WTC11 (cell line): Measurements from ENCODE around the gene KRT8. TPM values are rescaled to one million over a fixed set of nuclear protein-coding genes. Genes with fewer than 3 reads are reported as not detected.

ENCODE experiments used
- ATAC-seq: fragments of 200-7000 bp; cut with Tn5 transposase; 2 replicates; pipeline ENCODE4 v1.10.0; 2021; ENCODE audit warnings: mild to moderate bottlenecking, moderate library complexity
- CTCF ChIA-PET: fragments of 300-600 bp; sonication (Branson Sonifier 250); formaldehyde crosslinking; loops from one replicate; lab custom pipeline; 2021; ENCODE audit warnings: antibody characterized with exemption; lab: Charles Lee
- POLR2A ChIA-PET: fragments of 350-600 bp; sonication (Branson Sonifier 250); formaldehyde crosslinking; loops from one replicate; lab custom pipeline; 2021; ENCODE audit warnings: antibody characterized with exemption; lab: Charles Lee
- DNase-seq: peaks from one replicate; pipeline ENCODE4 v3.0.0; 2021; ENCODE audit warnings: low spot score
- H3K27ac Mint-ChIP-seq: 2 replicates; pipeline ENCODE4 v1.8.0; 2021; ENCODE audit warnings: mixed read lengths
- H3K27me3 Mint-ChIP-seq: 2 replicates; pipeline ENCODE4 v1.8.0; 2021; ENCODE audit warnings: low read depth, mild to moderate bottlenecking, moderate library complexity, mixed read lengths
- H3K36me3 Mint-ChIP-seq: 2 replicates; pipeline ENCODE4 v1.8.0; 2021; ENCODE audit warnings: mixed read lengths
- H3K4me1 Mint-ChIP-seq: 2 replicates; pipeline ENCODE4 v1.8.0; 2022; ENCODE audit warnings: mixed read lengths
- H3K4me3 Mint-ChIP-seq: 2 replicates; pipeline ENCODE4 v1.8.0; 2021; ENCODE audit warnings: mild to moderate bottlenecking, moderate library complexity, mixed read lengths
- H3K9me3 Mint-ChIP-seq: 2 replicates; pipeline ENCODE4 v1.8.0; 2021; ENCODE audit warnings: mixed read lengths
- NFE2L1 ChIP-seq: sonication (generic); formaldehyde crosslinking; IDR thresholded peaks from 2 replicates; pipeline ENCODE4 v1.8.1; 2023; ENCODE audit warnings: missing genetic modification reagents
- NR3C1 ChIP-seq: sonication (generic); formaldehyde crosslinking; conservative IDR thresholded peaks from 2 replicates; pipeline ENCODE4 v1.8.1; 2023; ENCODE audit warnings: low read depth, mild to moderate bottlenecking, missing genetic modification reagents
- PRRX2 ChIP-seq: fragments of 250-450 bp; sonication (Bioruptor Pico); IDR thresholded peaks from 2 replicates; pipeline ENCODE4 v1.8.0; 2021; ENCODE audit warnings: mild to moderate bottlenecking
- ZNF671 ChIP-seq: fragments of 250-450 bp; sonication (Bioruptor Pico); IDR thresholded peaks from 2 replicates; pipeline ENCODE4 v1.8.0; 2021; ENCODE audit warnings: mild to moderate bottlenecking
- total RNA-seq: library from RNA; stranded (reverse); gene quantifications from 3 replicates; pipeline ENCODE4 v1.2.3, GENCODE V29; 2021
- TF ChIP-seq, protein P1 (sequence below): fragments of 250-450 bp; sonication (Bioruptor Pico); IDR thresholded peaks from 2 replicates; pipeline ENCODE4 v1.9.0; 2021; ENCODE audit warnings: mild to moderate bottlenecking
- TF ChIP-seq, protein P2 (sequence below): sonication (generic); formaldehyde crosslinking; IDR thresholded peaks from 2 replicates; pipeline ENCODE4 v1.8.1; 2022; ENCODE audit warnings: low read depth, mild to moderate bottlenecking, moderate library complexity, missing genetic modification reagents, borderline replicate concordance
- TF ChIP-seq, protein P3 (sequence below): sonication (generic); formaldehyde crosslinking; conservative IDR thresholded peaks from 2 replicates; pipeline ENCODE4 v1.8.1; 2023; ENCODE audit warnings: mild to moderate bottlenecking, low read depth, missing genetic modification reagents, moderate library complexity
- TF ChIP-seq, protein P4 (sequence below): fragments of 250-450 bp; sonication (Bioruptor Pico); IDR thresholded peaks from 2 replicates; pipeline ENCODE4 v1.9.0; 2021; ENCODE audit warnings: moderate library complexity, mild to moderate bottlenecking, inconsistent platforms, borderline replicate concordance
- TF ChIP-seq, protein P5 (sequence below): sonication (generic); formaldehyde crosslinking; IDR thresholded peaks from 2 replicates; pipeline ENCODE4 v1.8.0; 2023; ENCODE audit warnings: missing genetic modification reagents, mild to moderate bottlenecking, borderline replicate concordance

Gene KRT8
- total RNA-seq, 1 experiment from 2014 or later, result 477 TPM

DNA sequence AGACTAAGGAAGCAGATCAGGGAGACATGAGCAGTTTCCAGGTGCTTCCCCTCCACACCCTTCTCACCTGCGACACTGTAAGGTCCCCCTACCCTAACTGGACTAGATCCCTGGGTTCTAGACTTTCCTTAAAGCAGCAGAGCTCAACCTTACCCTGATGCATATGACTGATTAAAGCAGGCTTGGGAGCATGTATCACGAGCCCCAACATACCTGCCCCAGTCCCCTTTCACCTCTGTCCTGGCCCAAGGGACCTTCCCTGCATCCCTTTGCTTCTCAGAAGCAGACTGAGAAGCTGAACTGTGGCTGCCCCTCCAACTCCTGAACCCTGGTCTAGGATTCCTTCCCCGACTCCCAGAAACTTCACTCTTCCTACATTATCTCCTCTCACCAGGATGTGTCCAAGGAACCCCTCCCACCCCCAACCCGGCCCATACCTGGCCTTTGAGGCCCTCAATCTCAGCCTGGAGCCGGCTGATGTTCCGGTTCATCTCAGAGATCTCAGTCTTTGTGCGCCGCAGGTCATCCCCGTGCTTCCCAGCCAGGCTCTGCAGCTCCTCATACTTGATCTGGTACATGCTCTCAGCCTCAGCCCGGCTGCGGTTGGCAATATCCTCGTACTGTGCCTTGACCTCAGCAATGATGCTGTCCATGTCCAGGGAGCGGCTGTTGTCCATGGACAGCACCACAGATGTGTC, 5.4 kb downstream of the KRT8 start:
- ATAC-seq (no peak), DNase-seq (no peak)
- POLR2A ChIA-PET, result no interaction called here
- Mint-ChIP-seq H3K9me3 (no peaks in the 10 kb centered on the region), H3K36me3 (peaks cover 59% of the 10 kb centered on the region), H3K4me3 (no peak overlapping the region), H3K27me3 (no peaks in the 10 kb centered on the region)
- CTCF ChIA-PET, result interaction anchor here (0.9 to 6.0 kb wide), 6 partner anchors 10 to 81 kb away, joined by 3 to 72 read pairs (median 4); partner anchors contain the start of gene KRT18
- no peak for TF ChIP-seq NR3C1 (CRISPR knock-in tag)
- TF ChIP-seq, protein P1, sequence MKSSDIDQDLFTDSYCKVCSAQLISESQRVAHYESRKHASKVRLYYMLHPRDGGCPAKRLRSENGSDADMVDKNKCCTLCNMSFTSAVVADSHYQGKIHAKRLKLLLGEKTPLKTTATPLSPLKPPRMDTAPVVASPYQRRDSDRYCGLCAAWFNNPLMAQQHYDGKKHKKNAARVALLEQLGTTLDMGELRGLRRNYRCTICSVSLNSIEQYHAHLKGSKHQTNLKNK (CRISPR knock-in tag), result 0 out of 2 replicates have a peak, but pooled peaks have one; percentile 19
- TF ChIP-seq, all 79 proteins: peak for 1
- Mint-ChIP-seq H3K27ac (no peak overlapping the region), H3K4me1 (peaks cover 10% of the 10 kb centered on the region)

DNA sequence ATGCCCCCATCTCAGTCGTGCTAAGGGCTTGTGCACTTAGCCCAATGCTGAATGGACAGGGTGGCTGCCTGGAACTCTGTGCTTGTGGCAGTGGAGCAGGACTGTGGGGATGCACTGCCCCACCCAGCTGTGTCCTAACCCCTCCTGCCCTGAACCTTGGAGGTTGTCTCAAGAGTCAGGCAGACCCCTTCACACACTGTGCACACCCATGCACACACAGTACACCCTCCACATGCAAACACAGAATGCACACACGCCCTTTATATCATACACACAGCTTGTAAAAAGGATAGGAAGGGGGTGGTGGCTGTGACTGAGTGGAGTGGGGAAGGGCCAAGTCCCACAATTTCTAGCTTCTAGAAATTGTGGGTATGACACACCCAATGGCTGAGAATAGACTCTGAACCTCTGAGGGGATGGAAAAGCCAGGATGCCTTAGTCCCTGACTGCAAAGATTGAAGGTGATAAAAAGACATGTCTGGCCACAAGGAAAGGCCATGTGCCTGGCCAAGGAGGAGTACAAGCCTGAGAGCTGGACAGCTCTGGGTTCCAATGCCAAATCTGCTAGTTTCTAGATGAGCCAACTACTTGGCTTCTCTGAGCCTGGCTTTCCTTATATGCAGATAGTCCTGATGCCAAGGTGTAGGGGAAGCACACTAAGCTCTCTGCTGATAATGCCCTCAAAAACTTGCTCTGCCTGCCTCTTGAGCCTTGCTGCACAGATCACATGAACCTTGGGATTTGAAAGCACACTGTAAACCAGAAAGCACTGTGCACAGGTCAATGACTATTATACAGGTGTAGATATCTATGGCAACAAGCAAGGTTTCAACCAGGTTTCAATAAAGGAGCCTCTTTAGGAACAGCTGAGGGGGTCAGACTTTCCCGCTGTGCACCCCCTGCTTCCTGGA, 8.4 kb downstream of the KRT8 start:
- POLR2A ChIA-PET, result interaction anchor here (0.7 to 1.4 kb wide), 4 partner anchors 8 to 152 kb away, joined by 3 to 4 read pairs (median 4); partner anchors contain the start of genes EIF4B, KRT18 and KRT8
- Mint-ChIP-seq H3K4me1 (no peaks in the 10 kb centered on the region), H3K27me3 (no peaks in the 10 kb centered on the region), H3K27ac (peak overlapping the region; percentile 19; the same call in 1 of the 2 replicates), H3K4me3 (no peak overlapping the region), H3K36me3 (peaks cover 45% of the 10 kb centered on the region), H3K9me3 (peaks cover 4% of the 10 kb centered on the region)
- DNase-seq (no peak), ATAC-seq (no peak; the same call in 1 of the 2 replicates)
- TF ChIP-seq ZNF671 (CRISPR knock-in tag), result no peak
- TF ChIP-seq, protein P2, sequence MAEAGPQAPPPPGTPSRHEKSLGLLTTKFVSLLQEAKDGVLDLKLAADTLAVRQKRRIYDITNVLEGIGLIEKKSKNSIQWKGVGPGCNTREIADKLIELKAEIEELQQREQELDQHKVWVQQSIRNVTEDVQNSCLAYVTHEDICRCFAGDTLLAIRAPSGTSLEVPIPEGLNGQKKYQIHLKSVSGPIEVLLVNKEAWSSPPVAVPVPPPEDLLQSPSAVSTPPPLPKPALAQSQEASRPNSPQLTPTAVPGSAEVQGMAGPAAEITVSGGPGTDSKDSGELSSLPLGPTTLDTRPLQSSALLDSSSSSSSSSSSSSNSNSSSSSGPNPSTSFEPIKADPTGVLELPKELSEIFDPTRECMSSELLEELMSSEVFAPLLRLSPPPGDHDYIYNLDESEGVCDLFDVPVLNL (CRISPR knock-in tag), result no peak
- TF ChIP-seq, protein P3, sequence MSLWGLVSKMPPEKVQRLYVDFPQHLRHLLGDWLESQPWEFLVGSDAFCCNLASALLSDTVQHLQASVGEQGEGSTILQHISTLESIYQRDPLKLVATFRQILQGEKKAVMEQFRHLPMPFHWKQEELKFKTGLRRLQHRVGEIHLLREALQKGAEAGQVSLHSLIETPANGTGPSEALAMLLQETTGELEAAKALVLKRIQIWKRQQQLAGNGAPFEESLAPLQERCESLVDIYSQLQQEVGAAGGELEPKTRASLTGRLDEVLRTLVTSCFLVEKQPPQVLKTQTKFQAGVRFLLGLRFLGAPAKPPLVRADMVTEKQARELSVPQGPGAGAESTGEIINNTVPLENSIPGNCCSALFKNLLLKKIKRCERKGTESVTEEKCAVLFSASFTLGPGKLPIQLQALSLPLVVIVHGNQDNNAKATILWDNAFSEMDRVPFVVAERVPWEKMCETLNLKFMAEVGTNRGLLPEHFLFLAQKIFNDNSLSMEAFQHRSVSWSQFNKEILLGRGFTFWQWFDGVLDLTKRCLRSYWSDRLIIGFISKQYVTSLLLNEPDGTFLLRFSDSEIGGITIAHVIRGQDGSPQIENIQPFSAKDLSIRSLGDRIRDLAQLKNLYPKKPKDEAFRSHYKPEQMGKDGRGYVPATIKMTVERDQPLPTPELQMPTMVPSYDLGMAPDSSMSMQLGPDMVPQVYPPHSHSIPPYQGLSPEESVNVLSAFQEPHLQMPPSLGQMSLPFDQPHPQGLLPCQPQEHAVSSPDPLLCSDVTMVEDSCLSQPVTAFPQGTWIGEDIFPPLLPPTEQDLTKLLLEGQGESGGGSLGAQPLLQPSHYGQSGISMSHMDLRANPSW, result no peak
- TF ChIP-seq NFE2L1 (CRISPR knock-in tag), result no peak
- no peak for TF ChIP-seq PRRX2 (CRISPR knock-in tag)
- TF ChIP-seq, protein P4, sequence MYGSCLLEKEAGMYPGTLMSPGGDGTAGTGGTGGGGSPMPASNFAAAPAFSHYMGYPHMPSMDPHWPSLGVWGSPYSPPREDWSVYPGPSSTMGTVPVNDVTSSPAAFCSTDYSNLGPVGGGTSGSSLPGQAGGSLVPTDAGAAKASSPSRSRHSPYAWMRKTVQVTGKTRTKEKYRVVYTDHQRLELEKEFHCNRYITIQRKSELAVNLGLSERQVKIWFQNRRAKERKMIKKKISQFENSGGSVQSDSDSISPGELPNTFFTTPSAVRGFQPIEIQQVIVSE (CRISPR knock-in tag), result no peak
- TF ChIP-seq, protein P5, sequence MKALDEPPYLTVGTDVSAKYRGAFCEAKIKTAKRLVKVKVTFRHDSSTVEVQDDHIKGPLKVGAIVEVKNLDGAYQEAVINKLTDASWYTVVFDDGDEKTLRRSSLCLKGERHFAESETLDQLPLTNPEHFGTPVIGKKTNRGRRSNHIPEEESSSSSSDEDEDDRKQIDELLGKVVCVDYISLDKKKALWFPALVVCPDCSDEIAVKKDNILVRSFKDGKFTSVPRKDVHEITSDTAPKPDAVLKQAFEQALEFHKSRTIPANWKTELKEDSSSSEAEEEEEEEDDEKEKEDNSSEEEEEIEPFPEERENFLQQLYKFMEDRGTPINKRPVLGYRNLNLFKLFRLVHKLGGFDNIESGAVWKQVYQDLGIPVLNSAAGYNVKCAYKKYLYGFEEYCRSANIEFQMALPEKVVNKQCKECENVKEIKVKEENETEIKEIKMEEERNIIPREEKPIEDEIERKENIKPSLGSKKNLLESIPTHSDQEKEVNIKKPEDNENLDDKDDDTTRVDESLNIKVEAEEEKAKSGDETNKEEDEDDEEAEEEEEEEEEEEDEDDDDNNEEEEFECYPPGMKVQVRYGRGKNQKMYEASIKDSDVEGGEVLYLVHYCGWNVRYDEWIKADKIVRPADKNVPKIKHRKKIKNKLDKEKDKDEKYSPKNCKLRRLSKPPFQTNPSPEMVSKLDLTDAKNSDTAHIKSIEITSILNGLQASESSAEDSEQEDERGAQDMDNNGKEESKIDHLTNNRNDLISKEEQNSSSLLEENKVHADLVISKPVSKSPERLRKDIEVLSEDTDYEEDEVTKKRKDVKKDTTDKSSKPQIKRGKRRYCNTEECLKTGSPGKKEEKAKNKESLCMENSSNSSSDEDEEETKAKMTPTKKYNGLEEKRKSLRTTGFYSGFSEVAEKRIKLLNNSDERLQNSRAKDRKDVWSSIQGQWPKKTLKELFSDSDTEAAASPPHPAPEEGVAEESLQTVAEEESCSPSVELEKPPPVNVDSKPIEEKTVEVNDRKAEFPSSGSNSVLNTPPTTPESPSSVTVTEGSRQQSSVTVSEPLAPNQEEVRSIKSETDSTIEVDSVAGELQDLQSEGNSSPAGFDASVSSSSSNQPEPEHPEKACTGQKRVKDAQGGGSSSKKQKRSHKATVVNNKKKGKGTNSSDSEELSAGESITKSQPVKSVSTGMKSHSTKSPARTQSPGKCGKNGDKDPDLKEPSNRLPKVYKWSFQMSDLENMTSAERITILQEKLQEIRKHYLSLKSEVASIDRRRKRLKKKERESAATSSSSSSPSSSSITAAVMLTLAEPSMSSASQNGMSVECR (CRISPR knock-in tag), result no peak
- CTCF ChIA-PET, result interaction anchor here (0.6 to 6.0 kb wide), 11 partner anchors 9 to 96 kb away, joined by 3 to 72 read pairs (median 5); partner anchors contain the start of gene KRT8
